Activated CD8-positive, alpha-beta memory T cell treated with anti-CD3 and anti-CD28 coated beads for 48 hours (primary cell): ENCODE measurements around the gene PLTP.

Experiments used
- DNase-seq, 3 experiments: peaks; one replicate each; pipeline ENCODE4 v3.0.0-alpha.2; 2020; ENCODE audit warnings: low read depth in 2 of 3, low spot score in 2 of 3

PLTP gene

DNA sequence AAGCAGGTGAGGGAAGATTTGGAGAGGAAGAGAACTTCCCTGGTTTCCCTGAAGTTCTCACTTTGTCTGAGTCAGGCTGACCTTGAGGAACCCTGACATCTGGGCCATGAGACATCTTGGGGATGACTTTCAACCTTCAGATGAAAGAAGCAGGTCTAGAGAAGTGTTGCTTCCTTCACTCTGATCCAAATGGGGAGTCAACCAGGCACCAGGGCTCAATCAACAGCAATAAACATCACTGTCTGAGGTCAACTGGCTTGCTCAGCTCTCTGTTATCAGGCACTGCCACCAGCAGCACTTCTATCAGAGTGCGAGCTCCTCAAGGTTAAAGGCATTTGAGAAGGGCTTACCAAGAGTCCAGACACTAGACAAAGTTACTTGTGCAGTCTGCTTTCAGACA, 61.0 kb downstream of the PLTP start:
- no peak for DNase-seq

DNA sequence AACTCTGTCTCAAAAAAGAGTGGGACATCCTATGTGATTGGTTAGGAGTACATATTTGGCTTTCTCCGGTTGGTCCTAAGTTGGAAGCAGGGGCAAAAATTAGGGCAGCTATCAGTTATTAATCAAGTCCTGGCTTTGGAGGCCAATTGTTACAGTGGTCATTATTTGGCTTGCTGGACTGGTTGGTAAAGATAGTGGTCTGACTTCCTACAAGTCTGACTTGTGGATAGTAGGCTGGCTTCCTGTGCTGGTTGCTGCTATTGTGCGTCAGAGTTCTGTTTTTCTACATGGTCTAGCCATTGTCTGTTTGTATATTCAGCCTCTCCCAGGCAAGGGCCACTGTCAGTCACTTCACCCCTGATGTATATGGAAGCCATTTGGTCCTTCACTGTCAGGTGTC, 61.7 kb downstream of the PLTP start:
- no peak for DNase-seq

DNA sequence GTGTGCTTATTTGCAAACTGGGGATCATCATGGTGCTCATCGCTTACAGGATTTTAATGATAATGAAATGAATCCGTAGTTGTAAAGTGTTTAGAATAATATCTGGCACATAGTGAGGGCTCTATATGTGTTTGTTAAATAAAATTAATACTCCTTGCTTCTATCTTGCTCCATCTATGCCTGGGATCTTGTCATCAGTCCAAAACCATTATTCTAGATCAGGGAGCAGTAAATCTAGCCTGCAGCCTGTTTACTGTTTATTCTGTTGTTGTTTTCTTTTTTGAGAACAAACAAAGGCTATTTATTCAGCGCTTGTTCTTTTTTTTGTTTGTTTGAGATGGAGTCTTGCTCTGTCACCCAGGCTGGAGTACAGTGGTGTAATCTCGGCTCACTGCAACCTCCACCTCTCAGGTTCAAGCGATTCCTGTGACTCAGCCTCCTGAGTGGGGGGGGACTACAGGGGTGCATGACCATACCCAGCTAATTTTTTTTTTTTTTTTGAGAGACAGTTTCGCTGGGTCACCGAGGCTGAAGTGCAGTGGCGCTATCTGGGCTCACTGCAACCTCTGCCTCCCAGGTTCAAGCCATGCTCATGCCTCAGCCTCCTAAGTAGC, 62.9 kb downstream of the PLTP start:
- no peak for DNase-seq
